CD4-positive, alpha-beta T cell treated with Interleukin-4 for 4 hours (primary cell): ENCODE measurements around the gene BRCC3.

Experiments used
- DNase-seq: peaks from one replicate; pipeline ENCODE4 v3.0.0-alpha.2; 2020

BRCC3 gene

DNA sequence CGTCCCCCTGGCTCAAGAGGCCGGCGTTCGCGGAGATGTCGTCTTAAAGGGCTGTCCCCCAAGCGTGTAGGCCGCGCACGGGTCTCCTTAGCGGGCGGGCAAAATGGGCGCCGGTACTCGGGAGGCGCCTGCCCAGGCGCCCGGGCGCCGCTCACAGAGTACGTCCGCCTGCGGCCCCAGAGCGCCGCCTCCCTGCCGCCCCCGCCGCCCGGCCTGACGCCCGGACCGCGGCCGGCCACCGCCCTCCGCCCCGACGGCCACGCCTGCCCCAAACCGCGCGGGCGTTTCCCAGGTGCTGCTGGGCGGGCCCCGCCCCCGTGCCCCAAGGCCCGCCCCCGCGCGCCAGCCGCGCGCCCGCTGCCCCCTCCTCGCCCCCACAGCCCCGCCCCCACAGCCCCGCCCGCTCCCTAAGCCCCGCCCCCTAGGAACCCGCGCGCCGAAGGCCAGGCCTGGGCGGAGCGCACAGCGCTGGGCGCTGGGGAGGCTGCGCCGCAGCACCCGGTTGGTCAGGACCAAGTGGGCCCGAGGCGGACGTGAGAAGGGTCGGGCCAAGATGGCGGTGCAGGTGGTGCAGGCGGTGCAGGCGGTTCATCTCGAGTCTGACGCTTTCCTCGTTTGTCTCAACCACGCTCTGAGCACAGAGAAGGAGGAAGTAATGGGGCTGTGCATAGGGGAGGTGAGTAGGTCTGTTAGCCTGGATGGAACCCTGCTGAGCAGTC, at the start of gene BRCC3, which contains the start of the genes CMC4 and MTCP1:
Gene BRCC3, plus strand, starts transcription at position 534 of the 719 bp plus-strand sequence. Its CDS starts 20 bp downstream, at position 554.
Gene CMC4, minus strand, starts transcription at position 162 of the 719 bp plus-strand sequence. CDS start 7,113 bp downstream, outside the sequence.
Gene MTCP1, minus strand, starts transcription at position 162 of the 719 bp plus-strand sequence. CDS start 5,126 bp downstream, outside the sequence.
- DNase-seq, result peak; percentile 75

DNA sequence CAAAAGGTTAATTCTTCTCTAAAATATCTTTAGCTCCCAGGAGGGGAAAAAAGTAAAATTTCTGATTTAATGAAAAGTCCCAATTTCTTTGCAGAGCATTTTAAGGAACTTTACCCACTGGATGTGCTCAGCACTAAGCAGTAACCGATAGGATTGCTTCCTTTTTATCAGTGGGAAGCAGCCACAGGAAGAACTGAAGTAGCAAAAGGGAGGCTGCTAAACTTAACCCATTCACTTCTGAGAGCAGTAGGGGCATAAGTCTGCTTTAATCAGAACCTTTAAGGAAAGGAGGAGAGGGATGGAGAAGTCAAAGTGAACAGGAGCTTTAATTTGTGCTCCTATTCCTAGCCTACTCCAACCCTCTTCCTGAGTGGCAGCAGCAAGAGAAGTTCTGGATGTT, 48.7 kb upstream of the BRCC3 start, which contains the start of gene F8:
Gene F8, minus strand, starts transcription at position 139 of the 400 bp plus-strand sequence. CDS start 171 bp downstream, outside the sequence.
- no peak for DNase-seq

DNA sequence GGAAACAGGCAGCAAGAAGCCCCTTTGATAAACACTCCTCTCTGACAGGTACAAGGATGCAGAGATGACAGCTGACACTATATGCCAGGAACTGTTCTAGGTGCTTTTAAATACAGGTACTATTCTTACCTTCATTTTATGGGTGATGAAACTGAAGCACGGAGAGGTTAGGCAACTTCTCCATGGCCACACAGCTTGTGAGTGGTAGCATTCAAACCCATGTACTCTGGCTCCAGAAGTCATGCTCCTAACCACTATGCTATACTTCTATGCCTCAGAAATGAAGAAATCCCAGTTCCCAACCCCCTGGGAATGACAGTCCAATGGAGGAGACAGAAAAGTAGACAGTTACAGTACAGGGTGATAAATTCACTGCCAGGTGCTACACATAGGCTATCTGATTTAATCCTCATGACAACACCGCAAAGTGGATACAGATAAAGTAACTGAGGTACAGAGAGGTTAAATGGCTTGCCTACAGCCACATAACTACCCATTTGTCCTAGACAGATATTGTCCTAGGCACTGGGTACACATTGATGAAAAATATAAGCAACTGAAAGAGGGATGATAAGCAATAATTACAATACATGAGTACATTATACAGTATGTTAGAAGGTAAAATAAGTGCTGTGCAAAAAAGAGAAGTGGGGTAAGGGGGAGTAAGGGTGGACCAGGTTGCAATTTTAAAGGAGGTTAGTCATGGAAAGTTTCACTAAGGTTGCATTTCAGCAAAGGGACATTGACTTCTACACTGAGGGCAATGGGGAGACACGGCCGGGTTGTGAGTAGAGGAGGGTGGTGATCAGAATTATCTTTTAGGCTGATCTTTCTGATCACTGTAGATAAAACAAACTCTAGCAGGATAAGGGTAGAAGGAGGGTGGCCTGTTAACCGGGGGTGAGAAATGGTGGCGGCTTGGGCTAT, 47.1 kb upstream of the BRCC3 start:
- DNase-seq, result no peak

DNA sequence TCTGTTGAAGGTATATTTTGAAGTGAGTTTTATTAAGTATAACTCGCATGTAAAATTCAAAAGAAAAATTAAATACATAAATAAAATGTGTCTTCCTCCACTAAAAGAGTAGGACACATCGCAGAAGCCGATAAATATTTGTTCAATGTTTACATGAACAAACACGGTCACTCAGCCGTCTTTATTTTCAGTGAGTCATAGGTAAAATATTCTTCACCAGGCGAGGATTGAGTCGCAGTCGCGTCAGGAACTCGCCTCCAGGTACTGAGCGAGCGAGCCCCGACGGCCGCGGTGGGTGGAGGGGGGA, 44.9 kb upstream of the BRCC3 start:
- no peak for DNase-seq

DNA sequence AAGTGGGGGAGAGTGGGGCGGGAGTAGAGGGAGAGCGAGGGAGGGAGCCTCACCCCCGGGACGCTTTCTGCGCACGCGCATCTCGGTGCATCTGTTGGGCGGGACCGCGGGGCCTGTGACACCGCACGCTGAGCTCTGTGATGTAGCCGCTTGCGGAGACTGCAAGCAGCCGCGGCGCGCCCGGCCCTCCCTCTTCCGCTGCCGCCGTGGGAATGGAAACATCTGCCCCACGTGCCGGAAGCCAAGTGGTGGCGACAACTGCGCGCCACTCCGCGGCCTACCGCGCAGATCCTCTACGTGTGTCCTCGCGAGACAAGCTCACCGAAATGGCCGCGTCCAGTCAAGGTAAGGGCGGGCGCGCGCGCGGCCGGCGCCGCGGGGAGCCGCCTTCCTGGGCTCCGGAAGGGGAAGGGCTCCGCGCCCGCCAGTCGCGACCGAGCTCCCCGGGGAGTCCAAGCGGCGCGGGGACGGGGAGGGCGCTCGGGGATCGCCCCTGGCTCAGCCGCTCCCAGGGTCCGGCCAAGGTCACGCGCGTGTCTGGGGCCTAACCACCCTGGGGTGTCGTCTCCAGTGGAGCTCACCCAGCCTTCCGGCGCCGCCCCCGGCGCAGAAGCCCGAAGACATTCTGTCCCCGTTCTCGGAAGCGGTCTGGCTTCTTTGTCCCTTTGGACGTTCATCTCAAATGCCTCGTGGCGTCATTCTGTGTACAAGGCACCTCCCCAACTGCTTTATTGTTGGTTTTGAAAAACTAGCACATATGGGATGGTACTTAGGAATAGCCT, 44.4 kb upstream of the BRCC3 start, which contains the start of gene FUNDC2:
Gene FUNDC2, plus strand, starts transcription at position 118 of the 782 bp plus-strand sequence. Its CDS starts 95 bp downstream, at position 213.
- DNase-seq, result peak; percentile 97

DNA sequence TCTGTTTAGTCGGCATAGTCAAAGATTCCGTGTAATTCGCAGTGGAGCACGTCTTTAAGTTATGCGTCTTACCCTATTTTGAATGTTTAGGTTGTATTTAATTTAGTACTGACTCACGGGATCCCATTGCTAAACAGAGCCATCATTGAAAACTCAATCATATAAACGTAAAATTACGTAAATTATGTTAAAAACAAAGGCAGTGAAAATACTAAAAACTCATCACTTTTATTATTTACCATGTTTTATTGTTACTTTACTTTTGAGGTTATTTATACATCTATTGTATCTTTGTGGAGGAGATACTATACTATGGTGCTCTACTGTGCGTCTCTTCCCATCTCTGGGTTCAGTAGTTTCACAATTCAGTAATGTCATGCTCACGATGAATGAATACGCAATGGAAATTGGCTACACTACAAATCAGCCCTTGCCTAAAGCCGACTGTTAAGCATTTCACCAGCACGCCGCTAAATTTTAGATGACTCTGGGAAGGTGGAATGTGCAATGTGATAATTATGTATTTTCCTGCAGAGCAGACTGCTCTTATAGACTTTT, 43.7 kb upstream of the BRCC3 start:
- peak; percentile 13 for DNase-seq

DNA sequence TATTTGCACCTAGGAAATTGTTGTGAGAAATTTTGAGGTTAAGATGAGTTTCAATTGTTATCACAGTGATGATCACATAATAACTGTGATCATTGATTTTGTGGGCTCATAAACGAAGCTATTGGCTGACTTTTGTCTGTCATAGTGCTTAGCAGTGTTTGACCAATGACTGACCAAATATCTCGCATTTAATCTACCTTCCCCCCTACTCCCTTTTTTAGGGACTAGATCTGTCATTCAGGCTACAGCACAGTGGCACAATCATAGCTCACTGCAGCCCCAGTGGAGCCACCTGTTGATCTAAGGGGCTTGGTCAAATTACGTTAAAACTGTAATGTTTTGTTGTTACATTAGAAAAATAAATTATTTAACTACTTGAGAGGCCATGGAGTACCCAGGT, 43.2 kb upstream of the BRCC3 start:
- no peak for DNase-seq

DNA sequence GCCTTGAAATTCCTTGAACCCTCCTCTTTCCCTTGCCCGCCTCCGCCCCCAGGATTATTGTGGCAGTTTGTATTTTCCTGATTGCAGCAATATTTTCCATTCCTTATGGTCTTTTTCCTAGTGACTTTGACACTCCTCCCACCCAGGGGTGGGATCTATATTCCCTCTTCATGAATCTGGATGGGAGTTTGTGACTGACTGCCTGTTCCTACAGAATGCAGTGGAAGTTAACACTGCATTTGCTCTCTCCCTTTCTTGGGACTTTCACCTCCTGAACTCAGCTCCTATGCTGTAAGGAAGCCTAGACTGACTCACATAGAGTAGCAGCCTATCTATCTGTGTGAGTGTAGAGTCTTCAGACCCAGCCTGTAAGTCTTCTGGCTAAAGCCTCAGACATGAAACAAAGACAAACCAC, 42.4 kb upstream of the BRCC3 start:
- no peak for DNase-seq

DNA sequence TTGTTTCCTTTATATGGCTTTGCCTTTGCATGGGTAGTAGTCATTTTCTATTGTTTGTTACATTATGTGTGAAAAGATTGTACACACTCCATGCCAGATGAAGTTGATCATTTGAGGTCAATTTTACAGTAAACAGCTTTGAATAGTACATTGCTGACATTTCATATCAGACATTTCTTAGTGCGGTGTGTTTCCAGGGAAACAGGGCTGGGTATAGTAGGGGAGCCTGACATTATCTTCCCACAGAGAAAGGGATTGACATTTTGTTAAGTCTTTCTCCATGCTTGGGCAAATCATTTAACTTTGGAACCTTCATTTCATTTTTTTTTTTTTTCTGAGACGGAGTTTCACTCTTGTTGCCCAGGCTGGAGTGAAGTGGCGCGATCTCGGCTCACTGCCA, 39.7 kb upstream of the BRCC3 start:
- DNase-seq, result no peak

DNA sequence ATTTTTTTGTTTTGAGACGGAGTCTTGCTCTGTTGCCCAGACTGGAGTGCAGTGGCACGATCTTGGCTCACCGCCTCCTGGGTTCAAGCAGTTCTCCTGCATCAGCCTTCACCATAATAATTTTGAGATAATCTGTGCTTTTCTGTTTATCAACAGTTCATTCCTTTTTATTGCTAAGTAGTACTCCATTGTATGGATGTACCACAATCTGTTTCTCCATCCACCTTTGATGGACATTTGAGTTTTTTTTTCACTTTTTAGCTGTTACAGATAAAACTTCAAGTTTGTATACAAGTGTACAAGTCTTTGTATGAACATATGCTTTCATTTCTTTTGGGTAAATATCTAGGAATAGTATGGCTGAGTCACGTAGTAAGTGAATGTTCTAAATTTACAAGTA, 35.6 kb upstream of the BRCC3 start:
- no peak for DNase-seq

DNA sequence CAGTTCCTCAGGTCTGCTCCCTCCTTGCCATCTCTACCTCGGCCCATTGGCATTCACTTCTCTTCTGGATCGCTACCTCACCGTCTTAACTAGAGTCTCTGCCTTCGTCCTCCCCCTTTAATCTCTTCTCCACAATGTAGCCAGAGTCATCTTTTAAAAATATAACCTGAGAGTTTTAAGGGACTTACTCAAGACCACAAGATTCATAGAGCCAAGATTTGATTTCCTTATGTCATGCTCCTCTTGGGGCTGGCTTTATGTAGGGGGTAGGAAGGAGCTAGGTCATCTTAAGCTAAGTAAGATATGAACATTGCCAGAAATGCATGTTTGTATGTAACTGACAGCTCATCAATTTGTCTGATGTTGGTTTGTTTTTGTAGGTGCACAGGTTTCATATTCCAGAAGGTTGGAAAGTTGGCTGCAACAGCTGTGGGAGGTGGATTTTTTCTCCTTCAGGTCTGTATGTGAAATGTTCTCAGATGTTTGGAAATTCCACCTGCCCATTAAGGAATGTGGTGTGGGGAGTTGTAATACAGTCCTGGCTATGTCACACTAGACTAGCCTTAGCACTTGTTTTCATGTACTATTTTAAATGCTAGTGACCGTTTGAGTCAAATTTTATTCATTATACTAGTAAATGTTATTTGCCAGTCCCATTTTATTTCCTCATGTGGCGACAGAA, 25.0 kb upstream of the BRCC3 start:
- no peak for DNase-seq

DNA sequence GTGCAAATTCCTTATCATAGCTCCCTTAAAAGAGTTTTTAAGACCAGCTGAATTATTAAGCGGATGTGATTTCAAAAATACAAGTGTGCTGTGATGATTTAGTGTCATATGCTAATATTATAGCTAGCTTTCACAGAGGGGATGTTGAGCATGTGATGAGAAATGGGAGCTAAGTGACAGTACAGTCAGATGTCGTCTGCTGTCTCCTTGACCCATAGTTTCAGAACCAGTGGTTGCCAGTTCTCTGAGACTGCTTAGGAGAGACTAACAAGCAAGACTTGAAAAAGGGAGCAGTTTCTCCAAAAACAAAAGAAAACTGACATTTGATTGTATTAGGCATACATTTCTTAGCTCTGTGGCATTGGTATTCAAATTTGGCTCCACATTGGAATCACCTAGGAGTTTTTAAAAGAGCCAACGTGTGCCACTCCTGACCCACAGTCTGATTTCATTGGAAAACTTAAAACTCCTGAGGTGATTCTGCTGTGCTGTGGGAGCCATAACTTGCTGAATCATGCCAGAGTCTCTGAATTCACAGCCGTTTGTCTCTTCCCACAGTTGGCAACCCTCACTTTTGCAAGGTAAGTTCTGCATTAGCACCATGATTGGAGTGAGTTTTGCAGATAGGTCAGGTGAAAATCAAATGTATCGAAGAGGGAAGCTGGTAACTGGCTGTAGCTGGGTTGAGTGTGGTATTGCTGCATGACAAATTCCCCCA, 24.3 kb upstream of the BRCC3 start:
- DNase-seq, result no peak

DNA sequence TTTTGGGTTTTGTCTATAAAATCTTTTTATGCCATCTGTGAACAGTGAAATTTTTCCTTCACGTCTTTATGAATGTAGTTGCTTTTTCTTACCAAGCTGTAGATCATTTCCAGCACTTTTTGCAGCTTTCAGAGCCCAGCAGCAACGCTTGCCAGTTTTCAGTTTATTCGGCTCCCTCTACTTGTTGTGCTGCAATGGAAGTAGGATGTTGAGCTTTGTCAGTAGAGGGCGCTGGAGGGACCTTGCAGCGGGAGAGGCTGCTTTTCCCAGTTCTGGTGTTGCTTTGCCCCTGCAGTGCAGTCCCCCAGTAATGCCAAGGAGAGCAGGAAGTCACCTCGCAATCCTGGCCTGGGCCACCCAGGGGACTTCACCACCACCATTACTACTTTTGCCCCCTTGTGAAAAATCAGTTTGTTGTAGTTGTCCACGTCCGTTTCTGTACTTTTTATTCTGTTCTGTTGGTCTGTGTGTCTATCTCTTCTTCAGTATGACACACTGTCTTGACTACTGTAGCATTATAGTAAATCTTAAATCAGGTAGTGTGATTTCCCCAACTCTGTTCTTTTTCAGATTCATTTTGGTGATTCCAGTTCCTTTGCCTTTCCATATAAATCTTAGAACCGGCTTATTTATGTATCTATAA, 22.2 kb upstream of the BRCC3 start:
- peak; percentile 46 for DNase-seq

DNA sequence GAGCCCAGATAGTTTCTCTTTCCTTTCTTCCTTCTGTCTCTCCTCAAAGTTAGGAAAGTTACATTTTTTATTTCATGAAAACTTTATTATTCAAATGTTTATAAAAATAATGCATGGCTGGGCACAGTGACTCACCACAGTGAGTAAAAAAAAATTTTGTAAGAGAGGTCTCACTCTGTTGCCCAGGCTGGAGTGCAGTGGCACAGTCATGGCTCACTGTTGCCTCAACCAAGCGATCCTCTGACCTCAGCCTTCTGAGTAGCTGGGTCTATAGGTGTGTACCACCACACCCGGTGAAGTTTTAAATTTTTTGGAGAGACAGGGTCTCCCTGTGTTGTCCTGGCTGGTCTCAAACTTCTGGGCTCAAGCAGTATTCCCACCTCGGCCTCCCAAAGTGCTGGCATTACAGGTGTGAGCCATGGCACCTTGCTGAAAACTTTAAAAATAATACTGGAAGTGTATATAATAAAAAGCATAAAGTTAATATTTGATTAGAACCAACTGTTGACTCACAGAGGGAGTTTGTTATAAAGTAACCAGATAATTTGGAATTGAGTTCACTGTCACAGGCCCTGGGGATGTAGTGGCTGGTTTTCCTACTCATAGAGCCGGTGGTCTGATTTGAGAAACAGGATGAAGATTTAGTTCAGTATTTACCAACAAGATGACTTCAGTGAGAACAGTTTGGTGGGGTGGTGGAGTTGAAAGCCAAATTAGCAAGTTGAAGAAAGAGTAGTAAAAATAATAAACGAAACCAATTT, 18.4 kb upstream of the BRCC3 start:
- DNase-seq, result no peak

DNA sequence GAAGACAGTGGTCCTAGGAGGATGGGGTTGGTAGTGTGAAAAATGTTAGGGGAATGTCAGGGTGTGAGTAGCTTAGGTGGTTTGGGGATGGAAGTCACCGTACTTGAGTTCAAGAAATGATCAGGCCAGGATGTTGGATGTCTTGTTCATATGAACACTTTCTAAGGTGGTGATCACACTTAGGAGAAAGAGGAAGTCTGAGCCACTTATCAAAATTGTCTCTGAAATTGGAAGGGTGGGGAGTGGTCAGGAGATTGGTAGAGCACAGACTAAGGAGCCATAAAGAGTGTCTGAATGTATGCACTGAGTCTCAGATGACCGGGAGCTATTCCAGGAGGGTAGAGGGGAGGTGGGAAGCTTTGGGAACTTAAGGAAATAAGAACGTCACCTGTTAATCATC, 17.7 kb upstream of the BRCC3 start:
- no peak for DNase-seq

DNA sequence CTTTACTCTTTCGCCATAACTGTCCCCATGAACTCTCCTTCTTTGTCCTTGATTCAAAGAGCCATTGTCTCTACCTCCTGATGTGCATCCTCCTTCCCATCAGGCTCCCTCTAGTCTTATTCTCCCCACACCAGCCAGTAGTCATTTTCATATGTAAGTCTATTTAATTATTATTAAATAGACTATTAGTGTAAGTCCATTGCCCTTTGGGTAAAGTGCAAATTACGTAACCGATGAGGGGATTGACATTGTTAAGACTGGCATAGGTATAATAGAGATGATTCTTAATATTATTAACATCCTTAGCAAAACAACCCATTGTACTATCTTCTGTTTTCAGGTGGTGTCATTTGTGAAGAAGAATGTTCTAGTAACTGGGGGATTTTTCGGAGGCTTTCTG, 17.1 kb upstream of the BRCC3 start:
- DNase-seq, result no peak

DNA sequence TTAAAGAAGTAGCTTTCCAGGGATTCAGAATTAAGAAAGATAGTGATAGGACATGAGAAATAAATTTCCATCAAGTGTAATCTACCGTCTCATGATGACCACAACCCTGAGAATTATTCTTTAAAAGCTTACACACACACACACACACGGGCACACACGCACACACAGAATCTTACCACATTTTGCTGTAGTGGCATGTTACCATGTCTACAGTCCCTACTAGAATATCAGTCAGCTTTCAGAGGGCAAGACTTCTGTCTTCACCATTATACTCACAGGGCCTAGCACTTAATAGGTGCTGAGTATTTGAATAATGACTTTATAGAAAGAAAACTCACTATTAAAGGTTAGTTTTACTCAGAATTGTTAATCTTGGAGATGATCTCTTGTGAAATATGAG, 15.8 kb upstream of the BRCC3 start:
- DNase-seq, result no peak

DNA sequence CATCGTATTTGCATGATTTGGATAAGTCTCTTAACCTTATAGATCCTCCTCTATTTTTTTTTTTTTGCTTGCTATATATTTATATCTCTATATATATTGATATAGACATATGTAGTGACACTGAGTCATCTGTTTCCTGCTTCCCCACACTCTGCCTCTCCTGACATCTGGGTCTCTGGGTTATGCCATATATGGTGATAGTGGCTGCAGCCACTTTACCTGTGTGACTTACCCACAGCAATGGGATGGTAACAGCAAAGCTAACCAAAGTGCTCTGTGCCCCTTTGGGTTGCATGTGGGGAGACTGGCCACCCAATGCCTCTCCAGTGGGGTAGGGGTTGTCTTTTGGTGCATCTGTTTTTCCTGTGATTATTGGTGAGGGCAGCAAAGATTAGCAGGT, 14.8 kb upstream of the BRCC3 start:
- DNase-seq, result peak; percentile 42

DNA sequence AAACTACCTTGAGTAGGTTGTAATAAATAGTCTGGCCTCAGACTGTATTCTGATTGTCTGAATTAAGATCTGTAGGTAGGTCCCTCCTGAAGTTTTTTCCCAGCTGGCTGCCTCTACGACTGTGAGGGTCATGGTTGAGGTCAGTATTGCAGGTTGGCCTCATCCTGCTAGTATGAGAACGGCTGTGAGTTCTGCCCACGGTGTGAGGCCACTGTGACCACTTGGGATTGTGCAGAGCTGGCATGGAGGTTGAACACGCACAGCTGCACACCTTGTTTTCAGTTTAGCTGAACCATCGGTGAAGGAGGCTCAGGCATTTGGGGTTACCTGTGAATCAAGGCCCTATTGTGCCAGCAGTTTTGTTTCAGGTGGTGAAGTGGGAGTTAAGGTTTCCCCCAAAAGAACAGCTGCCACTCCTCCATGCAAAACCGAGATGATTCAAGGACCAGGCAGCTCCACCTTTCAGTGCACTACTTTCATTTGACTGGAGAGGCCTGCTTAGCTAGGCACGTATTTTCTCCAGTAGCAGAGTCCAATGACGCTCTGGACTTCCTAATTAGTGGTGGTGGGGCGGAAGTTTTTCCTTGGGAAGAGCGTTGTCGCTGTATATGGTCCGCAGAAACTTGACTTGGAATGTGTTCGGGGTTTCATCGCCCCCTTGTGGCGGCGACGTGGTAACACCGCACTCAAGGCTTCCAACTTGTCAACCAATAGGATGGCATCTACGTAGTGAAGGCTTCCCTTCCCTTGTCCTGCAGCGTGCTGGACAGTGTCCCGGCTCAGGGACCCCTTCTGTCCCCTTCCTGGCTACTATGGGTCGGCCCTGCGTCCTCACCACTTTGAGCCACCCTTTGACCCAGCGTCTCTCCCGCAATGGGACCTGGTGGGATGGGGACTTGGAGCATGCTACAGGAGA, 14.2 kb upstream of the BRCC3 start:
- DNase-seq, result peak; percentile 46
